SK-N-MC (cell line): ENCODE measurements around the gene LRRC15.

Experiments
- DNase-seq: peaks from one replicate; pipeline ENCODE4 v3.0.0-alpha.2; 2011; ENCODE audit warnings: low read depth, low spot score
- H3K27ac ChIP-seq: fragments of 200-600 bp; sonication (generic); 2 replicates; pipeline ENCODE4 v1.5.1; 2016; ENCODE audit warnings: mixed run types
- H3K36me3 ChIP-seq: fragments of 200-600 bp; sonication (generic); 2 replicates; pipeline ENCODE4 v1.6.1; 2017; ENCODE audit warnings: antibody characterized with exemption, low read length, mixed read lengths; ENCODE audit not compliant: insufficient read depth
- H3K4me3 ChIP-seq: fragments of 200-600 bp; sonication (generic); 2 replicates; pipeline ENCODE4 v1.5.1; 2016
- H3K9ac ChIP-seq: fragments of 200-600 bp; sonication (generic); 2 replicates; pipeline ENCODE4 v1.8.0; 2017; ENCODE audit warnings: mixed run types, mixed read lengths; ENCODE audit not compliant: insufficient read length
- H3K9me3 ChIP-seq: fragments of 200-600 bp; sonication (generic); 2 replicates; pipeline ENCODE4 v1.6.1; 2017; ENCODE audit warnings: low read depth, mild to moderate bottlenecking, antibody characterized with exemption, low read length, moderate library complexity, mixed read lengths
- EZH2 ChIP-seq: fragments of 200-600 bp; sonication (generic); IDR thresholded peaks from one replicate; pipeline ENCODE4 v1.6.1; 2017; ENCODE audit warnings: antibody characterized with exemption
- FOXP2 ChIP-seq: optimal IDR thresholded peaks from 2 replicates; pipeline ENCODE3; 2011; ENCODE audit warnings: mild to moderate bottlenecking, moderate library complexity; ENCODE audit not compliant: insufficient read depth; ENCODE audit errors: extremely low read length, control extremely low read depth
- POLR2AphosphoS5 ChIP-seq: IDR thresholded peaks from 2 replicates; pipeline ENCODE4 v1.6.1; 2012; ENCODE audit warnings: mild to moderate bottlenecking, low read depth, low read length, borderline replicate concordance

Gene LRRC15

GRCh38 chr3:194340757-194341400 is 28.7 kb downstream of the LRRC15 start:
- TF ChIP-seq FOXP2, result no peak
- no peak for TF ChIP-seq POLR2AphosphoS5
- no peak for TF ChIP-seq EZH2
- no peak for DNase-seq
- H3K27ac ChIP-seq, result no peak overlapping the region
- no peak overlapping the region for H3K9ac ChIP-seq
- H3K9me3 ChIP-seq, result no peaks in the 10 kb centered on the region
- H3K36me3 ChIP-seq, result no peaks in the 10 kb centered on the region
- no peak overlapping the region for H3K4me3 ChIP-seq

- no peak overlapping the region for H3K4me3 ChIP-seq
- H3K36me3 ChIP-seq, result no peaks in the 10 kb centered on the region
- DNase-seq, result no peak
- no peak for TF ChIP-seq FOXP2
- TF ChIP-seq POLR2AphosphoS5, result no peak
- no peak for TF ChIP-seq EZH2
- no peak overlapping the region for H3K9ac ChIP-seq
- H3K27ac ChIP-seq, result no peak overlapping the region
- H3K9me3 ChIP-seq, result no peaks in the 10 kb centered on the region
Observed at GRCh38 chr3:194339840-194340239, 29.7 kb downstream of the LRRC15 start.

- no peak for DNase-seq
- no peak for TF ChIP-seq POLR2AphosphoS5
- no peak for TF ChIP-seq EZH2
- TF ChIP-seq FOXP2, result no peak
- Histone ChIP-seq H3K9me3 (no peaks in the 10 kb centered on the region), H3K36me3 (no peaks in the 10 kb centered on the region), H3K4me3 (no peak overlapping the region), H3K9ac (no peak overlapping the region), H3K27ac (0 out of 2 replicates have a peak overlapping the region, but pooled peaks have one; percentile 25)
Observed at GRCh38 chr3:194339356-194339755, 30.2 kb downstream of the LRRC15 start.

GRCh38 chr3:194337965-194338753 is 31.4 kb downstream of the LRRC15 start:
- no peak overlapping the region for H3K27ac ChIP-seq
- TF ChIP-seq EZH2, result no peak
- TF ChIP-seq FOXP2, result no peak
- no peak for TF ChIP-seq POLR2AphosphoS5
- no peak overlapping the region for H3K4me3 ChIP-seq
- no peak overlapping the region for H3K9ac ChIP-seq
- no peaks in the 10 kb centered on the region for H3K36me3 ChIP-seq
- no peak for DNase-seq
- H3K9me3 ChIP-seq, result no peaks in the 10 kb centered on the region

GRCh38 chr3:194336601-194337355 is 32.8 kb downstream of the LRRC15 start:
- TF ChIP-seq POLR2AphosphoS5 (no peak), EZH2 (no peak), FOXP2 (no peak)
- Histone ChIP-seq H3K36me3 (no peaks in the 10 kb centered on the region), H3K9ac (no peak overlapping the region), H3K9me3 (no peaks in the 10 kb centered on the region), H3K4me3 (no peak overlapping the region), H3K27ac (no peak overlapping the region)
- no peak for DNase-seq

GRCh38 chr3:194333981-194334320 is 35.6 kb downstream of the LRRC15 start:
- Histone ChIP-seq H3K27ac (no peak overlapping the region), H3K9ac (peak overlapping the region; percentile 1), H3K36me3 (no peaks in the 10 kb centered on the region), H3K4me3 (peak overlapping the region; percentile 86), H3K9me3 (no peaks in the 10 kb centered on the region)
- no peak for DNase-seq
- no peak for TF ChIP-seq FOXP2
- no peak; the same call in 1 of the 2 replicates for TF ChIP-seq POLR2AphosphoS5
- no peak for TF ChIP-seq EZH2

GRCh38 chr3:194333212-194333980 is 36.1 kb downstream of the LRRC15 start:
- no peak for DNase-seq
- TF ChIP-seq FOXP2 (peak; percentile 86), EZH2 (no peak), POLR2AphosphoS5 (no peak)
- no peaks in the 10 kb centered on the region for H3K36me3 ChIP-seq
- H3K27ac ChIP-seq, result no peak overlapping the region
- no peaks in the 10 kb centered on the region for H3K9me3 ChIP-seq
- H3K4me3 ChIP-seq, result peak overlapping the region; percentile 86
- peak overlapping the region; percentile 42 for H3K9ac ChIP-seq
